HG03066 (cell line): ENCODE measurements around the gene COPZ1.

ENCODE experiments used
- ATAC-seq: cut with Tn5 transposase; IDR thresholded peaks from one replicate; pipeline ENCODE4 v1.9.1; 2021; ENCODE audit warnings: low read depth; ENCODE audit not compliant: unreplicated experiment

COPZ1 gene

GRCh38 chr12:54357506-54358190 is 32.7 kb downstream of the COPZ1 start:
- no peak for ATAC-seq

- ATAC-seq: peak; percentile 36
These were observed 33.4 kb downstream of the COPZ1 start for GRCh38 chr12:54358191-54358944.

GRCh38 chr12:54358945-54359761 is 34.2 kb downstream of the COPZ1 start:
- ATAC-seq: peak; percentile 97

- ATAC-seq: no peak
These were observed 34.9 kb downstream of the COPZ1 start for GRCh38 chr12:54359762-54360351.

- ATAC-seq: no peak
These were observed 36.0 kb downstream of the COPZ1 start for GRCh38 chr12:54360717-54361456.

- no peak for ATAC-seq
These were observed 38.1 kb downstream of the COPZ1 start for GRCh38 chr12:54363047-54363446.

- no peak for ATAC-seq
These were observed 38.7 kb downstream of the COPZ1 start for GRCh38 chr12:54363618-54364017.

- no peak for ATAC-seq
These were observed 39.5 kb downstream of the COPZ1 start, which contains the start of gene GPR84 for GRCh38 chr12:54364413-54364812. Gene GPR84 (minus strand): TSS chr12:54364486. CDS start chr12:54363851, 635 bp downstream.

- ATAC-seq: no peak
These were observed 43.2 kb downstream of the COPZ1 start for GRCh38 chr12:54368025-54368708.

- ATAC-seq: peak; percentile 86
These were observed 44.0 kb downstream of the COPZ1 start for GRCh38 chr12:54368709-54369596.

- no peak for ATAC-seq
These were observed 44.7 kb downstream of the COPZ1 start for GRCh38 chr12:54369597-54370131.

- no peak for ATAC-seq
These were observed 45.3 kb downstream of the COPZ1 start for GRCh38 chr12:54370171-54370730.

- ATAC-seq: no peak
These were observed 46.6 kb downstream of the COPZ1 start for GRCh38 chr12:54371328-54372112.

- no peak for ATAC-seq
These were observed 47.3 kb downstream of the COPZ1 start for GRCh38 chr12:54372113-54372806.

- no peak for ATAC-seq
These were observed 49.0 kb downstream of the COPZ1 start for GRCh38 chr12:54373649-54374561.
